ENCODE results near the gene SENP8. TPM values are rescaled to one million over a fixed set of nuclear protein-coding genes. Genes with fewer than 3 reads are reported as not detected.

The SENP8 gene
- total and polyA plus RNA-seq, 2 of the 4 experiments (the other 2 are of a cell fraction): 1.6 to 2.9 TPM

Other genes with a start within 250 kb of the SENP8 start
- 49.2 and 49.5 TPM in 2 replicates for gene MYO9A, start 253 bp upstream of the SENP8 start, total RNA-seq (2012; rRNA removed)
- 6.0 and 7.9 TPM in 2 replicates for gene MYO9A, start 253 bp upstream of the SENP8 start, polyA plus RNA-seq (2012; rRNA removed)
- gene GRAMD2A, start 79.4 kb downstream of the SENP8 start, total RNA-seq (2012; rRNA removed): under 0.01 and 0.18 TPM in 2 replicates
- gene GRAMD2A, start 79.4 kb downstream of the SENP8 start, polyA plus RNA-seq (2012; rRNA removed): 0.14 TPM in 1 of 2 replicates, not detected in the other
- gene PKM, start 112.8 kb downstream of the SENP8 start, total RNA-seq (2012; rRNA removed): 2,738 and 3,859 TPM in 2 replicates
- gene PKM, start 112.8 kb downstream of the SENP8 start, polyA plus RNA-seq (2012; rRNA removed): 2,084 and 2,219 TPM in 2 replicates
- gene PARP6, start 154.2 kb downstream of the SENP8 start, total RNA-seq (2012; rRNA removed): 10.0 and 13.4 TPM in 2 replicates
- 44.7 and 45.1 TPM in 2 replicates for gene PARP6, start 154.2 kb downstream of the SENP8 start, polyA plus RNA-seq (2012; rRNA removed)
- not detected in 2 replicates for gene CELF6, start 201.8 kb downstream of the SENP8 start, total RNA-seq (2012; rRNA removed)
- gene CELF6, start 201.8 kb downstream of the SENP8 start, polyA plus RNA-seq (2012; rRNA removed): 0.06 and 0.07 TPM in 2 replicates

Data from IMR-90 (cell line).